Fibroblast of peridontal ligament (primary cell): Measurements from ENCODE around the gene SLC39A13.

ENCODE experiments used
- DNase-seq: peaks from one replicate; pipeline ENCODE4 v3.0.0-alpha.2; 2010; ENCODE audit errors: extremely low read depth

SLC39A13 gene

DNA sequence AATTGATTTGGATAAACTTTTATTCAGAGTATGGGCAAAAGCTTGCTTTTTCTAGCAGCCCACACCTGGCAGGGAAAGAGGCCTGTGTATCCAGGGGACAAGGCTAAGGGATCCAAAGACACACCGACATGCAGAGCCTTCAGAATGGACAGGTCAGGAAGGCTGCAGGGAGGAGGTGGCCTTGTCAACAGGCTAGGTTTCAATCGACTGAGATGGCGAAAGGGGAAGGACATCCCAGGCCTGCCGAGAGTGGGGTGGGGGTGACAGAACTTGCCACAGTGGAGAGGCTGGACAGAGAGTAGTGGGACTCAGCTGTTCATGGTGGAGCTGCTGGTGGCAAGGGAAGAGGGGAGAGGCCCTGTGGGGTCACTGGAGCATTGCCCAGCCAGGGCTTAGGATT, 5.3 kb upstream of the SLC39A13 start:
- no peak for DNase-seq

DNA sequence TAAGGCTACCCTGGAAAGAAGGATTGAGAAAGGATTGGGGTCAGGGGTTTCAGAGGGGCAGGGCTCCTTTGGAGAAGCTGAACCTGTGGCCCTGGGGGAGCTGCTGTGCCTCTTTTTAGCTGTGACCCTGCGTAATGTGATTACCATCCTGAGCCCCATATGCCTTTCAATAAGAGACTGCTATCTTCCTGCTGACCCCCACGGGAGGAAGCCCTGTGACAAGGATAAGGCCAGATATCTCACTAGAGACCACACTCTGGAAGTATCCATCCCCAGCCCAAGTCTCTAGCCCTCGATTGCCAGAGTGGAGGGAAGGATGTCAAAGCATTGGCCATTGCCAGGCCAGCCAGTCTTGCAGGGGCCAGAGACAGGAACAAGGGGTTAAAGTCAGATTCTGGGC, 4.8 kb upstream of the SLC39A13 start:
- no peak for DNase-seq

DNA sequence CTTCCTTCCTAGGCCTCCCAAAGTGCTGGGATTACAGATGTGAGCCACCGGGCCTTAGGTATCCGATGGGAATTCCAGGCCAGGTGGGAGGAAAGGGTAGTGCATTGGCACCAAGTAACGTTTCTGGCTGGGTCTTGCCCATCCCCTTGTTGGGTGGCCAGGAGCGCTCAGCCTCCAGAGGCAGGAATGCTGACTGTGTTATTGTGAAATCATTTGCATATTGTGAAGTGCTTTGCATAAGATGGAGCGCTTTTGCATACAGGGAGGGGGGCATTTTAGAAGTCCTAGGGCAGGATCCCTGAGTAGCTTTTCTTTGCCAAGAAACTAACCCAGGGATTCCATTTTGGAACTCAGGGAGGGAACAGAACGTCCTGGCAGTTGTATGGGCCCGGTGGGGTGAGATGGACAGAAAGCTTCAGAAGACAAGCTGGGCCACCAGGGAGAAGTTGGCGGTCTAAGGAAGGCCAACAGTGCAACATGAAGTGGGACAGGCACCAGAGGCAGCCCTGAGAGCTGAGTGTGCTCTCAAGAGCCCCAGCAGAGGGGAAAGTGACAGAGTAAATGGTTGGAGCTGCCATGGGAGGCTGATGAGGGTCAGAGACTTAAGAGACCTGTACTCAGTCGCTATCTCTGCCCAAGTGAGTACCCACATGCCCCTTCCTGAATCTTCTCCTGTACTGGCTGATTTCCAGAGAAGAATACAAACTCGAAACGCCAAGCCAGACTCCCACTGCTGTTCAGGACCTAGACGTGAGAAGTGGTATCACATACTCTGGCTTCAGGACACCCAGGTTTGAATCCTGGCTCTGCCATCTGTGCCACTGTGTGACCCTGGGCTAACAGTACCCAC, 1.3 kb upstream of the SLC39A13 start:
- peak; percentile 24 for DNase-seq

DNA sequence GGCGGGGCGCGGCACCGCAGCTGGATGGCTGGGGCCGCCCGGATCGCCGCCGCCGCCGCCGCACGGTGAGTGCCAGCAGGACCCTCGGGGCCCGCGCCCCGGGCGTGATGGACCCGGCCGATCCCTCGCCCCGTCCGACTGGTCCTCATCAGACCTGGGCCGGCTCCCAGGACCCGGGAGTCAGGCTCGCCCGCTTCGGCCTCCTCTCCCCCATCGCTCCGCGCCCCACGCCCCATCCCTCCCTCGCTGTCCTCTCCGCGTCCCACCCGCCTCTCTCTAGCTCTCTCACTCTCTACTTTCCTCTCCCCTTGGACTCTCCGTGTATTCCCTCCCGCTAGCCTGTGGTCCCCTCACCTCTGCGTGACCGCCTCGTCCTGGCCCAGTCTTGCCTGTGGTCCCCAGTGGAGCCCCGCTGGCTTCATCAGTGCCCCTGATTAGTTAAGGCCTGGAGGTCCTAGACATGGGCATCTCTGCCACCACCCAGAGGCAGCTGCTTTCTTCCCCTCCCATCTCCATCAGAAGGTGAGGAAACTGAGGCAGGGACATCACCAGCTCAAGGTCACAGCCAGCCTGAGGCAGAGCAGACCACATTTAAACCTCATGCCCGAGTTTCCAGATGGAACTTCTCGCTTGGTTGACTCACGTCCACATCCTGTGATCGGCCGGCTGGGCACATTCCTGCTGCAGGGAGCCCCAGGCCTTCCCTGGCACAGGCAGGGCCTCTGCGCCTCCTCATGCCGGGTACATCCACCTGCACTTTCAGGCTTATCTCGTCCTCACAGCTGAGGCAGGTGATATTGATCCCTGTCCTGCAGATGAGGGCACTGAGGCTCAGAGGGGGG, 429 bp downstream of the SLC39A13 start:
- peak; percentile 71 for DNase-seq

DNA sequence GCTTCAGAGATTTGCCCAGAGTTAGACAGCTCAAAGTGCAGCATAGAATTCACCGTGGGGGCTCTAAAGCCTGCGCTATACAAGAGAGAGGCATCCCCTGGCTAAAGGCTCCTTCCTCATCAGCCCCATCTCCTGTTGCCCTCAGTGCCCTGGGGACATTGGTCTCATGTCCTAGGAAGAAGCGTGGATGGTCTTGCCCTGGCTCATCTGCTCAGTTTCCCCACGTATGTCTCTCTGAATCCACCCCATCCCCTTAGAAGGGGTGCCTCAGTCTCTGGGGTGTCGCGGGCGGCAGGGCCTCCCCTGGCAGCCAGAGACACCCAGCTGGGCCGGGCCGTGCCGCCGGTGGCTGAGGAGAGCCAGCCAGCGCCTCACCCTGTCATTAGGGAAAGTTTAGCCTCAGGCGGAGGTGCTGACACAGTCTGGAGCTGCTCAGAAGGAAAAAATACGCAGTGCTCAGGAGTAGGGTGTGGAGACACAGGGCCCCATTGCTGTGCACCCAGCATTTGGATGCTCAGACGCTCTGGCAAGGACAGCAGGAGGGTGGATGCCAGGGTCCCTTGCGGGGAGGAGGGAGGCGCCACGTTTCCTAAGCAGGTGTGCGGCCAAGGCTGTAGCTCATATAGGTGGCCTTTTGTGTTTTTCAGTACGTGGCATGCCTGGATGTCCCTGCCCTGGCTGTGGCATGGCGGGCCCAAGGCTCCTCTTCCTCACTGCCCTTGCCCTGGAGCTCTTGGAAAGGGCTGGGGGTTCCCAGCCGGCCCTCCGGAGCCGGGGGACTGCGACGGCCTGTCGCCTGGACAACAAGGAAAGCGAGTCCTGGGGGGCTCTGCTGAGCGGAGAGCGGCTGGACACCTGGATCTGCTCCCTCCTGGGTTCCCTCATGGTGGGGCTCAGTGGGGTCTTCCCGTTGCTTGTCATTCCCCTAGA, 1.3 kb downstream of the SLC39A13 start:
- no peak for DNase-seq

DNA sequence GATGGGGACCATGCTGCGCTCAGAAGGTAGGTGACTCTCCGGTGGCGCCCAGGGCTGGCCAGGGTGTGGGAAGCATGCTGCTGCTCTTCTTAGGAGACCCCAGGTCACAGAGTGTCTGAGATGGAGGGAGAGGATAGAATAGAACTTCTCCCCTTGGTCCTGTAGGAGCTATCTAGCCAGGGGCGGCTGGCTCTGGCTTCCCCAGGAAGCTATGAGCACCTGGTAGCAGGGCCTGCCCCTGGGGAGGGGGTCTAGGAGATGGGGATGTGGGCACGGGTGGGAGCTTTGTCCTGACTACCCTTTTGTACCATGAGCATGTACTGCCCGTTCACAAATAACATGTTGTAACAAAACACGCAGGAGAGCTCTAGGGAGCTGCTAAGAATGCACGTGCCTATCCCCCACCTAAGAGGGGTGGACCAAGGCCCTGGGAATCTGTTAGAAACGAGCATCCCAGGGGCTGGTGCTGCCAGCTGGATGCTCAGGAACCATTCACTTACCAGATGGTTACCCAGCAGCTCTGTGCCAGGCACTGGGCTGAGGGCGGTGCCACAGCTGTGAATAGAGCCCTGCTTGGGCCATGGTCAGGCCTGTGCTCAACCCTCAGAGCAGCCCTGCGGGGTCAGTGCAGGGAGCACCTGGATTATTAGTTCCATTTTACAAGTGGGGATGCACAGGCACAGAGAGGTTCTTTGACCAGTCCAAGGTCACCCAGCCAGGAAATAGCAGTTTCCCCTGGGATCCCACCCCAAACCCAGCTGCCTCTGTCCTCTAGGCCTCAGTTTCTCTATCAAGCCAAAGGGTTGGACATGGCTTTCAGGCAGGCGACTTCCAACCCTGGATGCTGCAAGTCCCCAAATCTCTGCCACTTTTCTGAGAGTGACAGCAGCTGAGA, 2.2 kb downstream of the SLC39A13 start:
- DNase-seq: no peak

DNA sequence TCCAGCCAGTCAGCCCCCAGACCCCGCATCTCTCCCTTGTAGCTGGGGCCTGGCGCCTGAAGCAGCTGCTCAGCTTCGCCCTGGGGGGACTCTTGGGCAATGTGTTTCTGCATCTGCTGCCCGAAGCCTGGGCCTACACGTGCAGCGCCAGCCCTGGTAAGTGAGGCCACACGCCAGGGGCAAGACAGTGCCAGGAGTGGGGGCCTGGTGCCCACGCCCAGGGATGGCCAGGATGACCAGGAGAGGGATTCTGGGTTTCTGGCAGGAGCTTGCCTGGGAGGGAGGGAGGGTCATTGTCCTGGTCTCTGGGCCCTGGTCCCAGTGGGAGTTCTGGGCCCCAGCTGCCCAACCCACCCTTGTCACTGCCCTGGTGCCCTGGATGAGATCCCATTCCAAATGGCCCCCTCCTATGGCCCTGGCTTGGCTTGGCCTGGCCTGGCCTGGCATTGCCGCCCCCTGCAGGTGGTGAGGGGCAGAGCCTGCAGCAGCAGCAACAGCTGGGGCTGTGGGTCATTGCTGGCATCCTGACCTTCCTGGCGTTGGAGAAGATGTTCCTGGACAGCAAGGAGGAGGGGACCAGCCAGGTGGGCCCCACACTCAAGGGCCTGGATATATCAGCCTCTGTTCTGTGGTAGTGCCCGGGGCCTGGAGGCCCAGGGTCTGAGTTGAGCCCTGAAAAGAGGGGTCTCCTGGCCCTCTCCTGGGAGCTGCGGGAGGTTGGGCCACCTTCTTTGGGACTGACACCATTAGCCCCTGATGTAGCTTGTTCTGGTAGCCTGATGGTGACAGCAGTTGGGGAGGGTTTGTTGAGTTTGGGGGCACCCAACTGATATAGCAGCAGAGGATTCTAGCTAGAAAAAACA, 3.7 kb downstream of the SLC39A13 start:
- no peak for DNase-seq

DNA sequence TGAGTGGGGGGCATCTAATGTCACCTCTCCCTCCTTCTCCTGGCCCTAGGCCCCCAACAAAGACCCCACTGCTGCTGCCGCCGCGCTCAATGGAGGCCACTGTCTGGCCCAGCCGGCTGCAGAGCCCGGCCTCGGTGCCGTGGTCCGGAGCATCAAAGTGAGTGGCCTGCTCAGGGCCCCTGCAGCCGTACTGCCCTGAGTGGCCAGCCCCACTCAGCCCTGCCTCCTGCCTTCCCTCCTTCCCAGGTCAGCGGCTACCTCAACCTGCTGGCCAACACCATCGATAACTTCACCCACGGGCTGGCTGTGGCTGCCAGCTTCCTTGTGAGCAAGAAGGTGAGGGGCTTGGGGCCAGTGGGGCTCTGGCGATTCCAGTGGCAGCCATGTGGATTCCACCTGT, 5.0 kb downstream of the SLC39A13 start:
- no peak for DNase-seq

DNA sequence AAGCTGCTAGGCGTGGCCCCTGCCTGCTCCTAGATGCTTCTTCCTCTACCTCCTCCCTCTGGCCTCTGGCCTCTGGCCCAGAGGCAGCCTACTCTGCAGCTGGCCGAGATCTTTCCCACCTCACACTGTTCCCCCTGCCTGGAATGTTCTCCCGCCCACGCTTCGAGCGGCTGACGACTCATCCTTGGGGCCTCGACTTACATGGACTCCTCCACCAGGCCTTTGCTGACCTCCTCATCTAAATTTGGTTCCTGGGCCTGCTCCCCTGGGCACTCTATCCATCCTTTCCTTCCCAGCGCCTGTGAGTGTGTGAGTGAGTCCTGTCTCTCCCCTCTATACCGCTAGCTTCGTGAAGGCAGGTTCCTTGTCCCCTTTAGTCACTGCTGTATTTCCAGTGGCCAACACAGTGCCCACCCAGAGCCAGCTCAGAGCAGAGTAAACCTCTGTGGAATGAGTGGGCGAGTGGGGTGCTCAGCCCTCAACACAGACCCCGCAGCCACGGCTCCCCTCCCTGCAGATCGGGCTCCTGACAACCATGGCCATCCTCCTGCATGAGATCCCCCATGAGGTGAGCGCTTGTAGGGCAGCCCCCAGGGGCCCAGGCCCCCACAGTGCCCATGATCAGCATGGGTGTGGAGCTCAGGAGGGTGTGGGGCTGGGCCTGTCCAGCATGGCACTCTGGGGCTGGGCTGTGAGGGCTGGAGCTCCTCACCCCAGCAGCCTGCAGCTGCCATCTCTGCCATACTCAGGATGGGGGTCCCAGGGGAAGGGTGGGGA, 5.7 kb downstream of the SLC39A13 start:
- DNase-seq: peak; percentile 31

DNA sequence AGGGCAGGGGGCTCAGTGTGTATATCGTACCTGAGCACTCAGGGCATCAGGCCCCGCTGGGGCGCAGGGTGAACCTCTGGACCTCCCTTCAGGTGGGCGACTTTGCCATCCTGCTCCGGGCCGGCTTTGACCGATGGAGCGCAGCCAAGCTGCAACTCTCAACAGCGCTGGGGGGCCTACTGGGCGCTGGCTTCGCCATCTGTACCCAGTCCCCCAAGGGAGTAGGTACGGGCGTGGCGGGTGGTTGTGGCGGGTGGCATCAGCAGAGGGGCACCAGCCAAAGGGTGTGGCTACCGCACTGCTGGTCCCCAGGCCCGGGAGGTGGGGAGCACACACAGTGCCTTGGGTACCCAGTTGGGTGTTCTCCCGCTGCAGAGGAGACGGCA, 6.3 kb downstream of the SLC39A13 start:
- DNase-seq: no peak

DNA sequence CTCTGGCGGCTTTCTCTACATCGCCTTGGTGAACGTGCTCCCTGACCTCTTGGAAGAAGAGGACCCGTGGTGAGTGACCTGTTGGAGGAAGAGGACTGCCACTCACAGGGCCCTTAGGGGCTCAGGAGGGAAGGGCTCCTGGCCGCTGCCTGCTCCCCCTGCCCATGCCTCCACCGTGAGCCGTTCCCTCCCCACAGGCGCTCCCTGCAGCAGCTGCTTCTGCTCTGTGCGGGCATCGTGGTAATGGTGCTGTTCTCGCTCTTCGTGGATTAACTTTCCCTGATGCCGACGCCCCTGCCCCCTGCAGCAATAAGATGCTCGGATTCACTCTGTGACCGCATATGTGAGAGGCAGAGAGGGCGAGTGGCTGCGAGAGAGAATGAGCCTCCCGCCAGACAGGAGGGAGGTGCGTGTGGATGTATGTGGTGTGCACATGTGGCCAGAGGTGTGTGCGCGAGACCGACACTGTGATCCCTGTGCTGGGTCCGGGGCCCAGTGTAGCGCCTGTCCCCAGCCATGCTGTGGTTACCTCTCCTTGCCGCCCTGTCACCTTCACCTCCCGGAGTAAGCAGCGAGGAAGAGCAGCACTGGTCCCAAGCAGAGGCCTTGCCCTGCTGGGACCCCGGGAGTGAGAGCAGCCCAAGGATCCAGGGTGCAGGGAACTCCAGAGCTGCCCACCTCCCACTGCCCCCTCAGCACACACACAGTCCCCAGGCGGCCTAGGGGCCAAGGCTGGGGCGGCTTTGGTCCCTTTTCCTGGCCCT, 6.9 kb downstream of the SLC39A13 start:
- DNase-seq: no peak

DNA sequence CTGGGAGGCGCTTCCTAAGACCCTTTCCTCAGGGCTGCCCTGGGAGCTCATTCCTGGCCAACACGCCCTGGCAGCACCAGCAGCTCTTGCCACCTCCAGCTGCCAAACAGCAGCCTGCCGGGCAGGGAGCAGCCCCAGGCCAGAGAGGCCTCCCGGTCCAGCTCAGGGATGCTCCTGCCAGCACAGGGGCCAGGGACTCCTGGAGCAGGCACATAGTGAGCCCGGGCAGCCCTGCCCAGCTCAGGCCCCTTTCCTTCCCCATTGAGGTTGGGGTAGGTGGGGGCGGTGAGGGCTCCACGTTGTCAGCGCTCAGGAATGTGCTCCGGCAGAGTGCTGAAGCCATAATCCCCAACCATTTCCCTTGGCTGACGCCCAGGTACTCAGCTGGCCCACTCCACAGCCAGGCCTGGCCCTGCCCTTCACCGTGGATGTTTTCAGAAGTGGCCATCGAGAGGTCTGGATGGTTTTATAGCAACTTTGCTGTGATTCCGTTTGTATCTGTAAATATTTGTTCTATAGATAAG, 7.6 kb downstream of the SLC39A13 start:
- DNase-seq: peak; percentile 94

DNA sequence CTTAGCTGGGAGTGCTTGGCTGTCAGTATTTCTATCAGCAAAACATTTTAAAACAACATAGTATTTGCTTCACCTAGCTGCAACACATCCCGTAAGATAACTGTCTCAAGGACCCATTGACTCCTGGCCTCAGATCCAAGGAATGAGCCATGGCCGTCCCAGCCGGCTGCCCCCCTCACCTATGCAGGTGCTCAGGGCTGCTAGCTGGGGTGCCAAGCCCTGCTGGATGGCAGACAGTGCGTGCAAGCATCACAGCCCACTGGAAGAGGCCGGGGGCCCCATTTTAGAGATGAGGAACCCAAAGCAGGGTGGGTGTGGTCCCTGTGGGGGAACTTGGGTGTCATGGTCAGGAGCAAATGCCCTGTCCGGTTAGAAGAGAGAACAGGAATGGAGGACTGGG, 9.3 kb downstream of the SLC39A13 start:
- DNase-seq: no peak

DNA sequence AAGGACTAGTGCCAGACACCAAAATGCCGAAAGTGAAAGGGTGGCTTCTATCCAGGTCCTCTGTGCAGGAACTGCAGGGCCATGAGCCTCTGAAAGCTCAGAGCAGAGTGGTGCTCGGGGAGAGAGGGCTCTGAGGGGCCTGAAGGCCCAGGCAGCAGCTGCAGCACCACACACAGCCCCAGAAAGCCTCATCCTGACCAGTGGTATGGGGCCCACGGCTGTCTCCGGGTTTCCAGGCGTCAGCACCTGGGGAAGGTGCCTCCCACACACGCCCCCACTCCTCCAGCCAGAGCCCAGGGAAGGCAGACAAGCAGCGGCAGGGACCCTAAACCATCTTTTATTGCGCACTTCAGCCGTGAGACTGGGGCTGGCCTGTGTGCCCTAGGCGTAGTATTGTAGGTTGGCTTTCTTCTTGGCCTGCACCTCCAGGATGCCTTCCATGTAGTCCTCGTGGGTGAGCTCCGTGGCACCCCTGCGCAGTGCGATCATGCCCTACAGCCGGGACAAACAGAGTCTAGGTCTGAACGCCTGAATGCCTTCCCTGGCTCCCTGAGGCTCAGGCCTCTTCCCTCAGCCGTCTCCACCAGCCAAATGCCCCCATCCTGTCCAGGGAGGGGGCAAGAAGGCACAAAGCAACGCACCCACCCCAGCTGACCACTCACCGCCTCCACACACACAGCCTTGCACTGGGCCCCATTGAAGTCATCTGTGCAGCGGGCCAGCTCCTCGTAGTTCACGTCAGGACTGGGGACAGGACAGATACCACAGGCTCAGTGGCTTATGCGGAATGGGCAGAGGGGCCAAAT, 10.3 kb downstream of the SLC39A13 start:
- peak; percentile 38 for DNase-seq

DNA sequence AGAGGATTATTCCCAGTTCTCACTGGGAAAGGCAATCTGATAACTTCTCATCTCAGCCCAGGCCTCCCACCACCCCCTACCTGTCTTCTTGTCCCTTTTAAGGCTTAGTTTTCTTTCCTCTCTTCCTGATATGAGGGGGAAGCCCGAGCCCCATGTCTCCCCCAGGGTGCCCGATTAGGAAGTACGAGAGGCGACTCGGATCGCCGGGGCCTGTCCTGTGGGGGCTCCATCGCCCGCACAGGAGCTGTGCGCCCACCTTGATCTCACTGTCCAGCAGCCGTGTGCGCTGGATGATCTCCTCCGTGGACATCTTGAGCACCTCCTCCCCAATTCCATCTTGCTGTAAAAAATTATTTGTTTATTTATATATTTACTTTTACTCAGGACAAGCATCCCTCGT, 17.2 kb downstream of the SLC39A13 start:
- DNase-seq: no peak

DNA sequence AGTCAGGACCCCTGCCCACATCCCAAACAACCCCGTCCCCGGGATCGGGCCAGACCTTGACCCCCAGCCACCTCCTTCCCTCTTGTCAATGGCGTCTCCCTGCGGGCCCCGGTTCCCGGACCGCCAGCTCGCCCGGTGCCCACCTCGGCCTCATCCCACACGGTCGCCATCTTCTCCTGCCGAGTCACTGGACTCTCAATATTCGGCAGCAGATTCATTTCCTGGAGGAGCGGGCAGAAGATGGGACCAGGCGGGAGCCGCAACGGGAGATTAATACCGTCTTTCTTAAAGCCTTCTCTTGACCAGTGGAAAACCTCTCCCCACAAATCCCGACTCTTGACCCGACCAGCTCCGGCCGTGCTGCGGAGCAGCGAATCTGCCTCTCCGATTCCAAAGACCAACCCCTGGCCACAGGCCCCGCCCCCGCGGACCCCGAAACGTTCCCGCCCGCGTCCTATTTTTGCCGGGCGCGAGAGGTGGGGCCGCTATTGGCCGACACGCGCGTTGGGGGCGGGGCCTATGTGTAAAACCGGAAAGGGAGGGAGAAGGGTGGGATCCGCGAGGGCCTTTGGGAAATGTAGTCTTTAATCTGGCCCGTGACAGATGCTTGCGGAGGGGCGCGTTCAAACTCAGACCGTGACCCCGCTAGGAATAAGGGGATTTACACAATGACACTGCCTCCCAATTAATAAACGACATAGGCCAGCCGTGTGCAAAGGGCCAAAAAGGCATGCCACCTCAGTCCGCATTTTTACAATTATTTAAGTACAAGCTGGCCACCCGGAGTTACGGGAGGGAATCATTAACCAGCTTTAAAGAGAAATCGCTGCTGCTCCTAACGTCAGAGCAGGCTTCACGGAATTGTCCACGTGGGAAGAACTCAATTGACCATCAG, 17.9 kb downstream of the SLC39A13 start, which contains the start of gene PSMC3:
Gene PSMC3, minus strand, starts transcription at position 378 of the 895 bp plus-strand sequence. Its CDS starts 160 bp downstream, at position 218.
- DNase-seq: peak; percentile 94
